Amniotic epithelial cell (primary cell): ENCODE data around the gene FAM50A.

Experiments used
- DNase-seq: peaks from one replicate; pipeline ENCODE4 v3.0.0-alpha.2; 2010; ENCODE audit warnings: low read depth

FAM50A gene

GRCh38 chrX:154440623-154441357, 3.2 kb upstream of the FAM50A start:
- no peak for DNase-seq

DNA sequence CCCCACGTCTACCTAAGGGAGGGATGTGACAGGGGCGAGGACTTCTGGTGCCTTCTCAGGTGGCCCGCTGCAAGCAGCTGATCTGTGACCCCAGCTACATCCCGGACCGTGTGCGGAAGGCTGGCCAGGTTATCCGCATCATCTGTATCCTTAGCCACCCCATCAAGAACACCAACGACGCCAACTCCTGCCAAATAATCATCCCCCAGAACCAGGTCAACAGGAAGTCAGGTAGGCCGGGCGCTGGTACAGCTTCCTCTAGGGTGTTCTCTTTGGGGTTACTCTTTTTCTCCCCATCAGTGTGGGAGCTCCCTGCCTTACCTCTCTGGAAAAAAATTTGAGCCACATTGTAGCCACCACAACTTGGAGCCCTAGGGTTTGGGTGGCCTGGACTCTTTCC, 2.4 kb upstream of the FAM50A start:
- DNase-seq = no peak

- DNase-seq = no peak
These were observed 1.8 kb upstream of the FAM50A start for GRCh38 chrX:154441984-154442707.

- no peak for DNase-seq
These were observed 446 bp upstream of the FAM50A start for GRCh38 chrX:154443479-154443910.

DNA sequence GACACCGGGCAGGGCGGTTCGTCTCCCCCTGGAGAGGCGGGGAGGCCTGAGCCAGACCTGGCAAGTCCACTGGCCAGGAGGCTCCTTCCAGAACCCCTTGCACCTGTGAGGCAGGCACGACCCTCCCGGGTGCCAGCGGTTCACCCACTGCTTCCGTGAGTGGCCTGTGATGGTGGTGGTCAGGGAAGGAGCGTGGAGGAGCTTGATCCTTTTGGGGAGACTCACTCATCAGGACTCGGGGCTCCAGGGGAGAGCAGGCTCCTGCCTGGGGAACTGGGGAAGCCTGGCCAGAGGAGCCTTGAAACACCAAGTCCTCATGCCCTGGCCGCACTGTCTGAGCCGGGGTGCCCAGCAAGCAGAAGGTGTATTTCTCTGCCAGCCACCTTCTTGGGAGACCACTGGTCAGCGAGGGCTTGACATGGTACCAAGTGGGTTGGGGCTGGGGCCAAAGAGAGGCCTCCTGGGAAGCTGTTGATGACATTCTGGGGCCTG, 860 bp downstream of the FAM50A start:
- no peak for DNase-seq

DNA sequence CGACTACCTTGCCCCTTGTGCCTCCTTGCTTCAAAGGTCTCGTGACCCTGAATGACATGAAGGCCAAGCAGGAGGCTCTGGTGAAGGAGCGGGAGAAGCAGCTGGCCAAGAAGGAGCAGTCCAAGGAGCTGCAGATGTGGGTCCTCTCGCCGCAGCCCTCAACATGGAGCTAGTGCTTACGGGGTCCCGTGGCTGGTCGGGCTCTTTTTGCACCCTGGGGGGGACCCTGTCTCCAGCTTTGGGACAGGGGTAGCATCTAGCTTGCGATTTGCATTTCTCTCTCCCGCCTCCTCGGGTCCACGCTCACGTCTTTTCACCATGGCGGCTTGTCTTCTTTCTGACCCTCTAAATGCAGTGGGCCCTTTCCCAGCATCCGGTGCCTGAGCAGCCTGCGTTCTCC, 1.8 kb downstream of the FAM50A start:
- DNase-seq = no peak

DNA sequence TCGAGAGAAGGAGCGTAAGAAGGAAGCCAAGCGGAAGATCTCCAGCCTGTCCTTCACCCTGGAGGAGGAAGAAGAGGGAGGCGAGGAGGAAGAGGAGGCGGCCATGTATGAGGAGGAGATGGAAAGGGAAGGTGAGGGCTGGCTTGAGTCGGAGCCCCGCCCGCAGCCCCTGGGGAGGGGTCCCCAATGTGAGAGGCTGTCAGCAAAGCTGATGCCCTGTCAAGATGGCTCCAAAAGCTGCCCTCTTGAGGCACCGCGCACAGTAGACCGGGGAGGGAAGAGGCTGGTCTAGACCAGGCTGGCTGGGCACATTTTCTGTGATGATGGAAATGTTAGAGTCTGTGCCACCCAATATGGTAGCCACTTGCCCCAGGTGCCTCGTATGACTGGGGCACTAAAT, 2.5 kb downstream of the FAM50A start:
- DNase-seq = no peak

GRCh38 chrX:154448484-154448883, 4.5 kb downstream of the FAM50A start:
- DNase-seq = no peak

DNA sequence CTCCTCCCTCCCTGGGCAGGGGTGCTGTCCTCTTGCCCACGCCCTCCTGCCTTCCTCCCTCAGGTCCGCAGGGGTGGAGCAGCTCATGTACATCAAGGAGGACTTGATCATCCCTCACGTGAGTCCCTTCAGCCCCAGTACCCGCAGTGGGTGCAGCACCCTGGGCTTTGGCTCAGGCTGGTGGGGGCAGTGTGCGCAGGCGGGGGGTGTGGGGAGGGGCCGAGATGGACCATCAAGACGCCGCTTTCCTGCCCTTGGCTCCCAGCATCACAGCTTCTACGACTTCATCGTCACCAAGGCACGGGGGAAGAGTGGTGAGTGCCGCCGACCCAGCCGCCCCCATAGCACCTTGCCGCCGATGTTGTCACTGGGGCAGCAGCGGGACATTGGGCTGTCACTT, 5.7 kb downstream of the FAM50A start:
- DNase-seq = no peak

GRCh38 chrX:154450312-154450711, 6.4 kb downstream of the FAM50A start:
- DNase-seq = no peak

GRCh38 chrX:154452823-154453222, 8.9 kb downstream of the FAM50A start:
- no peak for DNase-seq

GRCh38 chrX:154457491-154458115, 13.7 kb downstream of the FAM50A start:
- DNase-seq = no peak

DNA sequence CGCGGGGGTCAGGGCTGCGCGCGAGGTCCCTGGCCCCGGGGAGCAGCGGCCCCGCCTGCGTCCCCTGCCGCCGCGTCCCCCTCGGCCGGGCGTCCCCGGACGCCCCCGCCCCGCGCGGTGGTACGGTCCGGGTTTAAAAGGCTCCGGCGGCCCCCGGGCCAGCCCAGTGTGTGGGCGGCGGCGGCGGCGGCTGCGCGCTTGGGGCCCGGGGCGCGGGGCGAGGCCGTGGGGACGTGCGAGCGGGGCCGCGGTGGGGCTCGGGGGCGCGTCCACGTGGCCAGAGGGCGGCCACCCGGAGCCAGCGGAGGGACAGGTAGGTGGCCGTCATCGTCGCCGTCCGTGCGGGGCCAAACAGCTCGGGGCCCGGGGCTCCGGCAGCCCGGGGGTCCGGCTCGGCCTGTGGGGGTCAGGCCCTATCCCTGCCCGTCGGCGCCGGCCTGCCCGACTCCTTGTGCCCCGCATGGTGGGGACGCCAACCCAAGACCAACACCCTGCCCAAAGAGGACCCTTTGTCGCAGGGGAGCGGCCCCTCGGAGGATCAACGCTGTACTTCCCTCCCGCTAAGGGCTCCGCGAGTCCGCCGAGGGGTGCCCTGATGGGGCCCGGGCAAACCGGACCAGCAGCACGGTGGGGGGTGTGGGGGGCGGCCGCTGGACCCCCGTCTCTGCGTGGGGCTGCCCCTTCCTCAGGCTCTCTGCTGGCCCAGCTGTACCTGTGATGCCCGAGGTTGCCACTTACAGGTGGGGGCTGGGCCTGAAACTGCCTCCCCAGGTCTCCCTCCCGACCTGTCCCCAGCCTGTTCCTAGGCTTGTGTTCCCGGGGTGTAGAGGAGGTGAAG, 14.4 kb downstream of the FAM50A start, which contains the start of gene PLXNA3:
Gene PLXNA3, plus strand, starts transcription at position 166 of the 838 bp plus-strand sequence. CDS start 1,903 bp downstream, outside the sequence.
- no peak for DNase-seq

DNA sequence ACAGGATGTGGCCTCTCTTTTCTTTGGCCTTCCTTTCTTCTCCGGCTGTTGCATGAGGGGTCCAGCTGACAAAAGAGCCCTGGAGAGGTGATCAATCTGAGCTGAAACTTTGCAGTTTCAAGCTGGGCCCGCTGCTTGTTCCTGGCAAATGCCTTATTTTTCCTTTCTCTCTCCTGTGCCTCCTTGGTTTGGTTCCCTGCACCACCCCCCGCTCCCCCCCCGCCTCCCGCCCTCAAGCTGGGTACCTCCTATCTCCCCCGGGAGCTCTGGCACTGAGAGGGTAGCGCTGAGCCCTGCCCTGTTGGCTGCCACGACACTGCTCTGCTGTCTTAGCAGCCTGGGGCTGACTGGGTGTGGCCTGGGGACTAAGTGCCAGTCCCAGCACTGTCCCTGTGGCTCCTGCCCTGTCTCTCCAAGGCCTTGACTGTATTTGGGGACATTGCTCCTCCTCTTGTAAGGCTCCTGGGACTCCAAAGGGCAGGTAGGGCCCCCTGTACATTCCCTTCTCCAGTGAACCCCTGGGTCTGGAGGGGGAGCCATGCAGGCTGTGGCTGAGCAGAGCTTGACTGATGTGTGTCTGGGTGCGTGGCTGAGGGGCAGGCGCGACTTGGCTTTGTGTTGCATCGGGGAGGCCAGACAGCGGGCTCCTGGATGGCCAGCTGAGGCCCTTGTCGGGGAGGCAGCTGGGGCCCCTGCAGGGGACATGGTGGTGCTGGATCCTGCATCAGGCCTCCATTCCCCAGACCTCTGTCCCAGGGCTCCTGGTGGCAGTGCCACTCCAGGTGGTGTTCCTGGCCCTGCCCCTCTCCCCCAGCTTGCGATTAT, 15.2 kb downstream of the FAM50A start:
- DNase-seq = no peak

DNA sequence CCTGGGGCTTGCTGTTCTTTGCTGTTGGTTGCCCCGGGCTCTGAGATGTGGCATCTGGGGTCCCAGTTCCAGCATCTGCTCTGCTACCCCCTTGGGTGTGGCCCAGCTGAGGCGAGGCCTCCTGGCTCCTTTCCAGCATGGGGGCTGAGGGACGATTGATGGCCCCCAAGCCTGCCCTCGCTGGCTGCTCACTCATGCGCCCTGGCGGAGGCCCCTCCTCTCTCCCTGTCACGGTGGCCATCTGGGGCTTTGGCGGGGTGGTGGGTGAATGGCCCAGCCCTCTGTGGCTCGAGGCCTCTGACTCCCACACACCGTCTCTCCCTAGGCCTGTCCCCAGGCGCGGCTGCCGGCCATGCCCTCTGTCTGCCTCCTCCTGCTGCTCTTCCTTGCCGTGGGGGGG, 15.9 kb downstream of the FAM50A start:
- DNase-seq = no peak

GRCh38 chrX:154460326-154460725, 16.4 kb downstream of the FAM50A start:
- DNase-seq = no peak

DNA sequence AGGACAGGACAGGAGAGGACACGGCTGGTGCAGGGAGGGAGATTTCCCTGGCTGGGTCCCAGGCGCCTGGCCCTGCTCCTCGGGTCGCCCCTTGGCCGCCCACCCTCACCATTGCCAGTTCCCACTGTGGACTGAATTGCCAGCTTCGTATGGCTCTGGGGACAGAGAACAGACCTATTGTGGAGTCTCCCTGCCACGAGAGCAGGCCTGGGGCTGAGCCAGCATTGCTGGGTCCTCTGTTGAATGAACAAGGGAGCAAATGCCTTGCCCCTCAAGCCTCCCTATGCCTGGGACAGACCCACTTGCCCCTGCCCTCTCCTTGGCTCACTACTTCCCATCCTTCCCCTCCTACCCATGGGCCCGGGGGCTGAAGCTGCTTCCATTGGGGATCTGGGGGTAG, 18.5 kb downstream of the FAM50A start:
- DNase-seq = no peak

GRCh38 chrX:154463611-154464220, 19.8 kb downstream of the FAM50A start:
- no peak for DNase-seq

- DNase-seq = no peak
These were observed 20.9 kb downstream of the FAM50A start for GRCh38 chrX:154464806-154465365.

GRCh38 chrX:154465601-154466000, 21.7 kb downstream of the FAM50A start:
- DNase-seq = no peak
